SJSA1 (cell line): ENCODE measurements around the gene C2CD2L. TPM values are rescaled to one million over a fixed set of nuclear protein-coding genes. Genes with fewer than 3 reads are reported as not detected.
"Not testable (repeated sequence)": the region's sequence is repeated elsewhere in the genome, so short reads cannot be mapped to it uniquely, and the experiment has no call there.

ENCODE experiments used
- DNase-seq, 2 experiments: peaks; one replicate each; pipeline ENCODE4 v3.0.0-alpha.2; 2015 to 2020; ENCODE audit warnings: low spot score in 2 of 2, low read depth in 1 of 2
- H3K27ac ChIP-seq: fragments of 250-450 bp; sonication (Bioruptor Pico); 2 replicates; pipeline ENCODE4 v1.5.1; 2020; ENCODE audit warnings: mild to moderate bottlenecking, moderate library complexity
- H3K27me3 ChIP-seq: fragments of 250-450 bp; sonication (Bioruptor Pico); replicated peaks from 2 replicates; pipeline ENCODE4 v1.5.1; 2020; ENCODE audit warnings: mild to moderate bottlenecking, moderate library complexity
- H3K36me3 ChIP-seq: fragments of 250-450 bp; sonication (Bioruptor Pico); 2 replicates; pipeline ENCODE4 v1.5.1; 2020; ENCODE audit warnings: mild to moderate bottlenecking
- H3K4me1 ChIP-seq: fragments of 250-450 bp; sonication (Bioruptor Pico); replicated peaks from 2 replicates; pipeline ENCODE4 v1.6.1; 2021; ENCODE audit warnings: mild to moderate bottlenecking
- H3K4me3 ChIP-seq: fragments of 250-450 bp; sonication (Bioruptor Pico); 2 replicates; pipeline ENCODE4 v1.5.1; 2020; ENCODE audit warnings: mild to moderate bottlenecking
- H3K9me3 ChIP-seq: fragments of 250-450 bp; sonication (Bioruptor Pico); replicated peaks from 2 replicates; pipeline ENCODE4 v1.5.1; 2020; ENCODE audit warnings: mild to moderate bottlenecking
- total RNA-seq: library from RNA; depleted of rRNA; stranded (reverse); fragments of >200 nt; shearing (Covaris generic); gene quantifications from 2 replicates; pipeline ENCODE4 v1.2.3, GENCODE V29; 2014; rRNA removed

The C2CD2L gene
- total RNA-seq, 1 experiment from 2014 or later, result 5.4 TPM

- Histone ChIP-seq H3K4me1 (no peaks in the 10 kb centered on the region), H3K27me3 (no peaks in the 10 kb centered on the region), H3K36me3 (no peaks in the 10 kb centered on the region), H3K4me3 (no peak overlapping the region), H3K27ac (no peak overlapping the region), H3K9me3 (no peaks in the 10 kb centered on the region)
- DNase-seq, result peak; percentile 14 to 53
Measured at GRCh38 chr11:119155733-119156492, 48.8 kb downstream of the C2CD2L start.

GRCh38 chr11:119156496-119156895, 49.4 kb downstream of the C2CD2L start:
- Histone ChIP-seq H3K4me3 (no peak overlapping the region), H3K27me3 (no peaks in the 10 kb centered on the region), H3K9me3 (no peaks in the 10 kb centered on the region), H3K4me1 (no peaks in the 10 kb centered on the region), H3K36me3 (no peaks in the 10 kb centered on the region), H3K27ac (no peak overlapping the region)
- no peak for DNase-seq

GRCh38 chr11:119157063-119157462, 49.9 kb downstream of the C2CD2L start:
- DNase-seq, result no peak
- H3K9me3 ChIP-seq, result no peaks in the 10 kb centered on the region
- no peak overlapping the region for H3K4me3 ChIP-seq
- no peaks in the 10 kb centered on the region for H3K27me3 ChIP-seq
- H3K36me3 ChIP-seq, result no peaks in the 10 kb centered on the region
- no peak overlapping the region for H3K27ac ChIP-seq
- H3K4me1 ChIP-seq, result no peaks in the 10 kb centered on the region

GRCh38 chr11:119158467-119158866, 51.3 kb downstream of the C2CD2L start:
- Histone ChIP-seq H3K4me3 (no peak overlapping the region), H3K9me3 (no peaks in the 10 kb centered on the region), H3K36me3 (no peaks in the 10 kb centered on the region), H3K27ac (no peak overlapping the region), H3K27me3 (no peaks in the 10 kb centered on the region), H3K4me1 (no peaks in the 10 kb centered on the region)
- DNase-seq, result no peak

GRCh38 chr11:119160151-119160550, 53.0 kb downstream of the C2CD2L start:
- Histone ChIP-seq H3K27me3 (no peaks in the 10 kb centered on the region), H3K27ac (no peak overlapping the region), H3K36me3 (no peaks in the 10 kb centered on the region), H3K4me1 (no peaks in the 10 kb centered on the region), H3K4me3 (no peak overlapping the region), H3K9me3 (no peaks in the 10 kb centered on the region)
- no peak for DNase-seq

GRCh38 chr11:119161871-119162270, 54.7 kb downstream of the C2CD2L start:
- Histone ChIP-seq H3K36me3 (no peaks in the 10 kb centered on the region), H3K4me1 (peaks cover 7% of the 10 kb centered on the region), H3K4me3 (no peak overlapping the region), H3K9me3 (no peaks in the 10 kb centered on the region), H3K27ac (no peak overlapping the region), H3K27me3 (no peaks in the 10 kb centered on the region)
- DNase-seq, result no peak

GRCh38 chr11:119166368-119167076, 59.4 kb downstream of the C2CD2L start:
- H3K4me3 ChIP-seq, result no peak overlapping the region
- H3K27ac ChIP-seq, result peak overlapping the region; percentile 28; the same call in 1 of the 2 replicates
- no peaks in the 10 kb centered on the region for H3K36me3 ChIP-seq
- peak; percentile 27 to 64 for DNase-seq
- peaks cover 14% of the 10 kb centered on the region for H3K4me1 ChIP-seq
- no peaks in the 10 kb centered on the region for H3K9me3 ChIP-seq
- no peaks in the 10 kb centered on the region for H3K27me3 ChIP-seq

GRCh38 chr11:119167077-119167458, 59.9 kb downstream of the C2CD2L start:
- H3K27ac ChIP-seq, result not testable (repeated sequence)

GRCh38 chr11:119167933-119168332, 60.8 kb downstream of the C2CD2L start:
- Histone ChIP-seq H3K27me3 (no peaks in the 10 kb centered on the region), H3K36me3 (no peaks in the 10 kb centered on the region), H3K4me1 (peaks cover 14% of the 10 kb centered on the region), H3K9me3 (no peaks in the 10 kb centered on the region), H3K4me3 (no peak overlapping the region), H3K27ac (no peak overlapping the region)
- no peak for DNase-seq

More at GRCh38 chr11:119167077-119167458, 59.9 kb downstream of the C2CD2L start:
- not testable (repeated sequence) for DNase-seq, H3K4me3 ChIP-seq, H3K36me3 ChIP-seq, H3K27me3 ChIP-seq, H3K9me3 ChIP-seq
- peaks cover 14% of the 10 kb centered on the region for H3K4me1 ChIP-seq

Other genes starting within 250 kb of the C2CD2L start
- gene CXCR5, start 223.5 kb upstream of the C2CD2L start, total RNA-seq, result not detected in 2 replicates
- 4.0 and 6.8 TPM in 2 replicates for gene BCL9L, start 181.4 kb upstream of the C2CD2L start, total RNA-seq
- not detected in 2 replicates for gene UPK2, start 151.0 kb upstream of the C2CD2L start, total RNA-seq
- not detected in 2 replicates for gene FOXR1, start 135.6 kb upstream of the C2CD2L start, total RNA-seq
- gene CENATAC, start 109.2 kb upstream of the C2CD2L start, total RNA-seq, result 13.5 and 17.0 TPM in 2 replicates
- gene RPS25, start 89.0 kb upstream of the C2CD2L start, total RNA-seq, result 718 and 750 TPM in 2 replicates
- gene TRAPPC4, start 88.6 kb upstream of the C2CD2L start, total RNA-seq, result 44.6 and 75.6 TPM in 2 replicates
- gene SLC37A4, start 76.5 kb upstream of the C2CD2L start, total RNA-seq, result 3.1 and 6.0 TPM in 2 replicates
- 124 and 128 TPM in 2 replicates for gene HYOU1, start 50.1 kb upstream of the C2CD2L start, total RNA-seq
- gene VPS11, start 39.5 kb upstream of the C2CD2L start, total RNA-seq, result 5.6 and 11.2 TPM in 2 replicates
- 2.1 and 6.4 TPM in 2 replicates for gene HMBS, start 22.5 kb upstream of the C2CD2L start, total RNA-seq
- 9.7 and 17.0 TPM in 2 replicates for gene DPAGT1, start 5.5 kb upstream of the C2CD2L start, total RNA-seq
- 3.1 and 6.7 TPM in 2 replicates for gene HINFP, start 14.2 kb downstream of the C2CD2L start, total RNA-seq
- 0.05 TPM in 1 of 2 replicates, not detected in the other for gene ABCG4, start 41.7 kb downstream of the C2CD2L start, total RNA-seq
- gene NLRX1, start 61.4 kb downstream of the C2CD2L start, total RNA-seq, result 3.1 and 5.5 TPM in 2 replicates
- gene NHERF4, start 78.1 kb downstream of the C2CD2L start, total RNA-seq, result not detected in 2 replicates
- 5.0 and 9.1 TPM in 2 replicates for gene CBL, start 99.0 kb downstream of the C2CD2L start, total RNA-seq
- gene MCAM, start 209.8 kb downstream of the C2CD2L start, total RNA-seq, result 272 and 358 TPM in 2 replicates
- 2.2 and 3.4 TPM in 2 replicates for gene RNF26, start 227.2 kb downstream of the C2CD2L start, total RNA-seq
- 0.11 TPM in 1 of 2 replicates, not detected in the other for gene C1QTNF5, start 233.5 kb downstream of the C2CD2L start, total RNA-seq
- gene MFRP, start 239.4 kb downstream of the C2CD2L start, total RNA-seq, result not detected in 2 replicates